Hepatocyte (in vitro differentiated cells): Measurements from ENCODE around the gene DMD.

Experiments used
- EZH2 ChIP-seq: fragments of 200-600 bp; sonication (generic); IDR thresholded peaks from 2 replicates; pipeline ENCODE4 v1.6.1; 2016; ENCODE audit warnings: antibody characterized with exemption, mild to moderate bottlenecking, borderline replicate concordance
- TF ChIP-seq, protein P1 (sequence below): fragments of 200-600 bp; sonication (generic); IDR thresholded peaks from 2 replicates; pipeline ENCODE4 v1.5.1; 2016; ENCODE audit warnings: antibody characterized with exemption, mild to moderate bottlenecking; ENCODE audit not compliant: poor library complexity

- TF ChIP-seq, protein P1, sequence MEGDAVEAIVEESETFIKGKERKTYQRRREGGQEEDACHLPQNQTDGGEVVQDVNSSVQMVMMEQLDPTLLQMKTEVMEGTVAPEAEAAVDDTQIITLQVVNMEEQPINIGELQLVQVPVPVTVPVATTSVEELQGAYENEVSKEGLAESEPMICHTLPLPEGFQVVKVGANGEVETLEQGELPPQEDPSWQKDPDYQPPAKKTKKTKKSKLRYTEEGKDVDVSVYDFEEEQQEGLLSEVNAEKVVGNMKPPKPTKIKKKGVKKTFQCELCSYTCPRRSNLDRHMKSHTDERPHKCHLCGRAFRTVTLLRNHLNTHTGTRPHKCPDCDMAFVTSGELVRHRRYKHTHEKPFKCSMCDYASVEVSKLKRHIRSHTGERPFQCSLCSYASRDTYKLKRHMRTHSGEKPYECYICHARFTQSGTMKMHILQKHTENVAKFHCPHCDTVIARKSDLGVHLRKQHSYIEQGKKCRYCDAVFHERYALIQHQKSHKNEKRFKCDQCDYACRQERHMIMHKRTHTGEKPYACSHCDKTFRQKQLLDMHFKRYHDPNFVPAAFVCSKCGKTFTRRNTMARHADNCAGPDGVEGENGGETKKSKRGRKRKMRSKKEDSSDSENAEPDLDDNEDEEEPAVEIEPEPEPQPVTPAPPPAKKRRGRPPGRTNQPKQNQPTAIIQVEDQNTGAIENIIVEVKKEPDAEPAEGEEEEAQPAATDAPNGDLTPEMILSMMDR: no peak
- no peak for TF ChIP-seq EZH2
Measured at GRCh38 chrX:31443654-31444053, 1767.7 kb downstream of the DMD start.
